HepG2 (cell line): ENCODE results near the gene FRMD4A. TPM values are rescaled to one million over a fixed set of nuclear protein-coding genes. Genes with fewer than 3 reads are reported as not detected.

Source experiments
- ATAC-seq: fragments of 200-7000 bp; cut with Tn5 transposase; 3 replicates; pipeline ENCODE4 v1.9.1; 2020; ENCODE audit warnings: mild to moderate bottlenecking, moderate library complexity
- BruUV-seq: library from RNA; stranded (reverse); fragments of 400-500 nt; replicated peaks from 2 replicates; lab custom pipeline; 2021; lab: Mats Ljungman, UMichigan
- CTCF ChIA-PET: fragments of 300-600 bp; formaldehyde crosslinking; extraction: SDS; loops from one replicate; lab custom pipeline; 2021; ENCODE audit warnings: low total read pairs, inconsistent platforms, low intra/inter-chr PET ratio; lab: Yijun Ruan, JAX
- POLR2A ChIA-PET: fragments of 350-600 bp; sonication (Branson Sonifier 250); formaldehyde crosslinking; loops from one replicate; lab custom pipeline; 2020; ENCODE audit warnings: antibody characterized with exemption, inconsistent platforms; lab: Yijun Ruan, JAX
- DNase-seq: peaks from one replicate; pipeline ENCODE4 v3.0.0-alpha.2; 2015; ENCODE audit warnings: low spot score
- FAIRE-seq: peaks from 3 replicates; lab custom pipeline; 2011; peaks lifted over from hg19 to GRCh38; lab: Jason Lieb, UNC
- H2AFZ ChIP-seq: one replicate; pipeline ENCODE4 v1.6.1; 2011; ENCODE audit warnings: low read length, inconsistent platforms
- H3K27ac ChIP-seq: fragments of 300-600 bp; 3 replicates; pipeline ENCODE4 v1.8.0; 2011; ENCODE audit warnings: mixed run types, mild to moderate bottlenecking, mixed read lengths, low read length, inconsistent platforms; ENCODE audit not compliant: insufficient read depth; ENCODE audit errors: extremely low read length
- H3K27me3 ChIP-seq, 2 experiments: fragments of 200-600 bp in 1 of 2; 2 replicates in 1 of 2; 3 replicates in 1 of 2; pipeline versions ENCODE4 v1.6.0 to v1.8.0; 2011; ENCODE audit warnings: low read length in 2 of 2, mild to moderate bottlenecking in 2 of 2, moderate library complexity in 2 of 2, inconsistent platforms in 1 of 2; ENCODE audit not compliant: insufficient read depth in 2 of 2, control insufficient read depth in 1 of 2
- H3K36me3 ChIP-seq, 2 experiments: fragments of 200-600 bp in 1 of 2; replicated peaks in 1 of 2; 2 replicates in 1 of 2; 3 replicates in 1 of 2; pipeline versions ENCODE4 v1.5.1 to v1.8.0; 2011; ENCODE audit warnings: low read length in 2 of 2, inconsistent platforms in 1 of 2; ENCODE audit not compliant: insufficient read depth in 2 of 2, control insufficient read depth in 1 of 2
- H3K4me1 ChIP-seq: 2 replicates; pipeline ENCODE4 v1.5.1; 2012; ENCODE audit warnings: low read length, inconsistent platforms; ENCODE audit not compliant: insufficient read depth
- H3K4me2 ChIP-seq: 2 replicates; pipeline ENCODE4 v1.6.0; 2011; ENCODE audit warnings: low read depth, low read length, inconsistent platforms
- H3K4me3 ChIP-seq, 3 experiments: fragments of 200-600 bp in 1 of 3; sonication (generic), shearing (Covaris generic) in 1 of 3; replicated peaks in 1 of 3; 2 replicates each; pipeline ENCODE4 v1.5.1; 2011 to 2016; ENCODE audit warnings: low read length in 3 of 3, inconsistent platforms in 2 of 3, low read depth in 2 of 3, mild to moderate bottlenecking in 2 of 3, control low read depth in 1 of 3, mixed read lengths in 1 of 3; ENCODE audit not compliant: insufficient read depth in 1 of 3
- H3K79me2 ChIP-seq: one replicate; pipeline ENCODE4 v1.6.1; 2011; ENCODE audit warnings: low read length, inconsistent platforms; ENCODE audit not compliant: insufficient read depth
- H3K9ac ChIP-seq: 2 replicates; pipeline ENCODE4 v1.6.0; 2011; ENCODE audit warnings: mild to moderate bottlenecking, low read depth, low read length, inconsistent platforms; ENCODE audit not compliant: insufficient read depth
- H3K9me3 ChIP-seq: 2 replicates; pipeline ENCODE4 v1.5.1; 2012; ENCODE audit warnings: mild to moderate bottlenecking, low read length
- H4K20me1 ChIP-seq: 2 replicates; pipeline ENCODE4 v1.6.0; 2011; ENCODE audit warnings: inconsistent platforms, mild to moderate bottlenecking, low read length, moderate library complexity; ENCODE audit not compliant: insufficient read depth
- ARNT ChIP-seq: fragments of 450-650 bp; IDR thresholded peaks from 2 replicates; pipeline ENCODE4 v1.6.1; 2017
- ATF7 ChIP-seq, 2 experiments: fragments of 450-650 bp in 1 of 2; sonication (generic) in 1 of 2; formaldehyde crosslinking in 1 of 2; IDR thresholded peaks; 2 replicates each; pipeline versions ENCODE4 v1.4.0 to v1.6.1; 2016 to 2020; ENCODE audit warnings: antibody characterized with exemption in 1 of 2, mild to moderate bottlenecking in 1 of 2, missing genetic modification reagents in 1 of 2
- BATF2 ChIP-seq: sonication (generic); formaldehyde crosslinking; IDR thresholded peaks from 2 replicates; pipeline ENCODE4 v1.8.0; 2022; ENCODE audit warnings: mild to moderate bottlenecking, missing genetic modification reagents, moderate library complexity
- CAMTA2 ChIP-seq: sonication (generic); formaldehyde crosslinking; IDR thresholded peaks from 2 replicates; pipeline ENCODE4 v1.4.0; 2020; ENCODE audit warnings: mild to moderate bottlenecking, missing genetic modification reagents, borderline replicate concordance
- ERF ChIP-seq: IDR thresholded peaks from 2 replicates; pipeline ENCODE4 v1.6.1; 2018; ENCODE audit warnings: missing biosample characterization, missing genetic modification reagents
- FOXA3 ChIP-seq: IDR thresholded peaks from 2 replicates; pipeline ENCODE4 v1.6.1; 2016; ENCODE audit warnings: missing genetic modification reagents, missing compliant biosample characterization
- GLMP ChIP-seq: sonication (generic); formaldehyde crosslinking; IDR thresholded peaks from 2 replicates; pipeline ENCODE4 v1.9.0; 2021; ENCODE audit warnings: missing genetic modification reagents, mild to moderate bottlenecking, borderline replicate concordance
- IKZF1 ChIP-seq: fragments of 450-650 bp; IDR thresholded peaks from 2 replicates; pipeline ENCODE4 v1.7.1; 2016
- SKI ChIP-seq: fragments of 450-650 bp; IDR thresholded peaks from one replicate; pipeline ENCODE4 v1.6.1; 2018; ENCODE audit warnings: mild to moderate bottlenecking; ENCODE audit not compliant: partially characterized antibody
- ZEB1 ChIP-seq: IDR thresholded peaks from 2 replicates; pipeline ENCODE4 v1.6.1; 2012; ENCODE audit warnings: mild to moderate bottlenecking, low read depth, inconsistent platforms; ENCODE audit not compliant: insufficient replicate concordance
- WGBS: methylation state at CpG from one replicate; pipeline ENCODE4 v1.1.6; 2017; ENCODE audit warnings: low lambda C conversion rate; 5-methylcytosine and 5-hydroxymethylcytosine counted together
- in situ Hi-C: cut with HindIII; loops from 2 replicates; pipeline ENCODE4 v1.10.0; 2017; ENCODE audit warnings: low pct_unique_long_range_greater_than_20kb; ENCODE audit not compliant: extremely low pct_ligation_motif_present
- intact Hi-C: fragments of 100-400 bp; cut with micrococcal nuclease; formaldehyde crosslinking; loops from one replicate; pipeline ENCODE4 v1.10.0; 2022; ENCODE audit not compliant: unreplicated experiment
- polyA plus RNA-seq, 8 experiments: library from polyadenylated mRNA; depleted of rRNA in 3 of 8; stranded (reverse) in 7 of 8; unstranded in 1 of 8; fragments of >200 nt; fragmentation: Illumina TruSeq in 4 of 8; extraction: Trizol in 4 of 8; gene quantifications; 2 replicates each; pipeline versions ENCODE4 v1.2.1 to v1.2.3, GENCODE V29; 2011 to 2016; ENCODE audit warnings: low read depth in 4 of 8, missing spikeins in 1 of 8, mixed read lengths in 1 of 8; ENCODE audit not compliant: insufficient read depth in 1 of 8
- total RNA-seq, 5 experiments: library from RNA; depleted of rRNA; stranded (reverse); fragments of >200 nt; fragmentation: Illumina TruSeq; extraction: Trizol; gene quantifications; 2 replicates each; pipeline ENCODE4 v1.2.3, GENCODE V29; 2016; ENCODE audit warnings: low read depth in 1 of 5

Gene FRMD4A
- total and polyA plus RNA-seq, 2 of the 13 experiments (the other 11 are each of a cell fraction or from before 2014, with no cell fraction given) = 0.09 to 0.26 TPM

DNA sequence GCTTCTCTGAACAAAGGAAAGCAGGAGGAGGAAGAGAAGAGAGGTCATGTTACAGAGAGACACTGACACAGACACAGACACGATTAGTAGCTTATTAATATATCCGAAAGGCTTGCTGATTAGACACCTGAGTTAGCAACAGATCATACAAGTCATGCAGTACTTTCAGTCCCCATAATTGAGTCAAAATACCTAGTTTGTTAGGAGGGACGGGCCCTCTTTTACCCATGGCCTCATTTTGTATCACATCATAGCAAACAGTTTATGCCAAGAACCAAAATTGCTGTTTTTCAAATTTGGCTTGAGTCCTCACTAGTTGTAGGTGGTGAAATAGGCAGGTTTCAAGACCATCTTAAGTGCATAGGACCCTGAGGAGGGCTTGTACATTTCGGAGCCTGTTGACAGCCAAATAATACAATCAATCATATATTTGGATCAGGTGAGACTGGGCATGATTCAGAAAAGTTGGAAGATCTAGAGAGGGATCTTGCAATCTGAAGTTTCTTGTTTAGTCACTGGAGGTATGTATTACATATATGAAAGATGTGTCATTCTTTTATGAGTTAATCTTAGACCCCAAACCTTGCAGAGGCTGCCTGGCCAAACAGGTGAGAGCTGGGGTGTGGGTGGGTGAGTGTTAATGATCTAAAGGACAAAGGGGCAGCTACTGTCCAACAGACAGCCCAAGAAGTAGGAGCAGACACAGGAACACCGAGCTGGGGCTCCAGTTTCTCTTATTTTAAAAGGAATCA, 678.6 kb downstream of the FRMD4A start:
- Histone ChIP-seq H3K79me2 (no peaks in the 10 kb centered on the region), H3K27me3 (no peaks in the 10 kb centered on the region), H3K4me1 (no peaks in the 10 kb centered on the region), H3K9ac (no peak overlapping the region), H3K4me2 (no peak overlapping the region), H3K4me3 (no peak overlapping the region), H3K9me3 (no peaks in the 10 kb centered on the region), H4K20me1 (no peaks in the 10 kb centered on the region), H3K36me3 (no peaks in the 10 kb centered on the region), H2AFZ (no peak overlapping the region)
- in situ Hi-C loops = no loop called here
- no peak for FAIRE-seq
- CTCF ChIA-PET = no interaction called here
- WGBS = 83% methylated on average over 5 of the region's 5 CpGs
- BruUV-seq = no TSS peak
- no peak for TF ChIP-seq IKZF1
- TF ChIP-seq ERF (CRISPR knock-in tag) = no peak
- no peak for TF ChIP-seq BATF2 (CRISPR knock-in tag)
- TF ChIP-seq GLMP = no peak
- no peak for TF ChIP-seq ZEB1
- no peak for TF ChIP-seq CAMTA2 (CRISPR knock-in tag)
- no peak for TF ChIP-seq ARNT
- TF ChIP-seq SKI = no peak
- TF ChIP-seq ATF7 (IDR thresholded peaks at IDR 0.05) = no peak
- TF ChIP-seq ATF7 (CRISPR knock-in tag; IDR thresholded peaks at IDR 0.05) = no peak
- no peak for TF ChIP-seq FOXA3 (CRISPR knock-in tag)
- TF ChIP-seq, all 625 proteins: peak for 0
- DNase-seq (no peak), ATAC-seq (no peak)
- POLR2A ChIA-PET = no interaction called here
- no peak overlapping the region for H3K27ac ChIP-seq
- intact Hi-C loops = no loop called here
